IMR-90 (cell line): Measurements from ENCODE around the gene RADIL. TPM values are rescaled to one million over a fixed set of nuclear protein-coding genes. Genes with fewer than 3 reads are reported as not detected.

Source experiments
- ATAC-seq: fragments of 200-7000 bp; cut with Tn5 transposase; 2 replicates; pipeline ENCODE4 v1.9.1; 2020; ENCODE audit warnings: low read depth, mild to moderate bottlenecking, moderate library complexity
- BruUV-seq: library from RNA; stranded (reverse); fragments of 400-500 nt; replicated peaks from 2 replicates; lab custom pipeline; 2021; lab: Mats Ljungman, UMichigan
- CTCF ChIA-PET: fragments of 300-600 bp; formaldehyde crosslinking; extraction: SDS; loops from one replicate; lab custom pipeline; 2021; ENCODE audit warnings: antibody characterized with exemption; lab: Yijun Ruan, JAX
- POLR2A ChIA-PET: fragments of 300-600 bp; sonication (Branson Sonifier 250); formaldehyde crosslinking; loops from one replicate; lab custom pipeline; 2022; ENCODE audit warnings: antibody characterized with exemption; ENCODE audit not compliant: unreplicated experiment; lab: Charles Lee
- DNase-seq: peaks from one replicate; pipeline ENCODE4 v3.0.0; 2013
- H2AFZ ChIP-seq: replicated peaks from 2 replicates; pipeline ENCODE3; 2013; ENCODE audit warnings: low read length, mild to moderate bottlenecking; ENCODE audit not compliant: poor library complexity
- H2AK5ac ChIP-seq: 2 replicates; pipeline ENCODE4 v1.6.1; 2013; ENCODE audit warnings: low read depth, low read length, inconsistent platforms
- H2AK9ac ChIP-seq: replicated peaks from 2 replicates; pipeline ENCODE3; 2013; ENCODE audit warnings: mild to moderate bottlenecking, low read depth, low read length, moderate library complexity; ENCODE audit not compliant: poor library complexity
- H2BK120ac ChIP-seq: 2 replicates; pipeline ENCODE4 v1.6.1; 2013; ENCODE audit warnings: low read depth, low read length, inconsistent platforms
- H2BK15ac ChIP-seq: 3 replicates; pipeline ENCODE4 v1.6.1; 2013; ENCODE audit warnings: low read depth, low read length, inconsistent platforms
- H2BK20ac ChIP-seq: 2 replicates; pipeline ENCODE4 v1.6.1; 2013; ENCODE audit warnings: low read depth, mild to moderate bottlenecking, inconsistent platforms, low read length, moderate library complexity
- H2BK5ac ChIP-seq: 2 replicates; pipeline ENCODE4 v1.6.1; 2013; ENCODE audit warnings: mild to moderate bottlenecking, low read depth, low read length, inconsistent platforms; ENCODE audit not compliant: poor library complexity, severe bottlenecking
- H3K14ac ChIP-seq: replicated peaks from 2 replicates; pipeline ENCODE4 v1.6.1; 2013; ENCODE audit warnings: low read depth, low read length, inconsistent platforms
- H3K18ac ChIP-seq: 2 replicates; pipeline ENCODE4 v1.6.1; 2013; ENCODE audit warnings: low read depth, low read length, control low read depth
- H3K23ac ChIP-seq: 2 replicates; pipeline ENCODE4 v1.6.1; 2013; ENCODE audit warnings: low read depth, low read length, inconsistent platforms
- H3K27ac ChIP-seq: 2 replicates; pipeline ENCODE4 v1.5.1; 2013; ENCODE audit warnings: mild to moderate bottlenecking, control low read depth, low read length; ENCODE audit not compliant: insufficient read depth
- H3K27me3 ChIP-seq: 2 replicates; pipeline ENCODE4 v1.6.1; 2013; ENCODE audit warnings: low read length; ENCODE audit not compliant: control insufficient read depth, insufficient read depth
- H3K36me3 ChIP-seq: 2 replicates; pipeline ENCODE4 v1.6.1; 2013; ENCODE audit warnings: low read length, mixed read lengths; ENCODE audit not compliant: control insufficient read depth, insufficient read depth
- H3K4ac ChIP-seq: 2 replicates; pipeline ENCODE4 v1.6.1; 2013; ENCODE audit warnings: low read depth, low read length, inconsistent platforms
- H3K4me1 ChIP-seq: 2 replicates; pipeline ENCODE4 v1.6.1; 2013; ENCODE audit warnings: low read length, mixed read lengths; ENCODE audit not compliant: control insufficient read depth, insufficient read depth
- H3K4me2 ChIP-seq: 2 replicates; pipeline ENCODE4 v1.6.1; 2013; ENCODE audit warnings: low read depth, mild to moderate bottlenecking, control low read depth, low read length, moderate library complexity
- H3K4me3 ChIP-seq: 2 replicates; pipeline ENCODE4 v1.5.1; 2013; ENCODE audit warnings: low read depth, mild to moderate bottlenecking, control low read depth, low read length, moderate library complexity; ENCODE audit not compliant: insufficient read depth
- H3K56ac ChIP-seq: 2 replicates; pipeline ENCODE4 v1.6.1; 2013; ENCODE audit warnings: low read length, inconsistent platforms; ENCODE audit not compliant: insufficient read depth; ENCODE audit errors: extremely low read depth
- H3K79me1 ChIP-seq, 2 experiments: 2 replicates each; pipeline ENCODE4 v1.6.1; 2013; ENCODE audit warnings: low read length in 2 of 2, inconsistent platforms in 1 of 2, low read depth in 1 of 2
- H3K9ac ChIP-seq: 2 replicates; pipeline ENCODE4 v1.6.1; 2013; ENCODE audit warnings: low read depth, low read length, control low read depth
- H3K9me1 ChIP-seq: 2 replicates; pipeline ENCODE4 v1.6.1; 2013; ENCODE audit warnings: low read length, inconsistent platforms; ENCODE audit not compliant: insufficient read depth
- H3K9me3 ChIP-seq: 2 replicates; pipeline ENCODE4 v1.6.1; 2013; ENCODE audit warnings: low read length; ENCODE audit not compliant: control insufficient read depth, insufficient read depth
- H4K20me1 ChIP-seq: 2 replicates; pipeline ENCODE4 v1.6.1; 2013; ENCODE audit warnings: low read length, inconsistent platforms; ENCODE audit not compliant: insufficient read depth
- H4K5ac ChIP-seq: 2 replicates; pipeline ENCODE4 v1.6.1; 2013; ENCODE audit warnings: mild to moderate bottlenecking, low read depth, low read length, control low read depth
- H4K8ac ChIP-seq, 2 experiments: 2 replicates each; pipeline ENCODE4 v1.6.1; 2013; ENCODE audit warnings: low read depth in 2 of 2, low read length in 2 of 2, control low read depth in 1 of 2, inconsistent platforms in 1 of 2
- H4K91ac ChIP-seq: 2 replicates; pipeline ENCODE4 v1.6.1; 2013; ENCODE audit warnings: low read depth, low read length, inconsistent platforms; ENCODE audit not compliant: insufficient read depth
- BHLHE40 ChIP-seq: fragments of 150-350 bp; IDR thresholded peaks from 2 replicates; pipeline ENCODE4 v1.6.1; 2016; ENCODE audit warnings: mild to moderate bottlenecking, low read depth, low read length
- CEBPB ChIP-seq: IDR thresholded peaks from 2 replicates; pipeline ENCODE4 v1.6.1; 2012; ENCODE audit warnings: low read depth, low read length, improper control_type of control experiment
- CHD1 ChIP-seq: IDR thresholded peaks from 2 replicates; pipeline ENCODE4 v1.6.1; 2012; ENCODE audit warnings: low read depth, low read length, improper control_type of control experiment
- ELK1 ChIP-seq: fragments of 150-350 bp; IDR thresholded peaks from 2 replicates; pipeline ENCODE4 v1.6.1; 2016; ENCODE audit warnings: low read depth, mild to moderate bottlenecking, low read length, moderate library complexity, borderline replicate concordance
- FOS ChIP-seq: fragments of 150-350 bp; IDR thresholded peaks from 2 replicates; pipeline ENCODE4 v1.6.1; 2016; ENCODE audit warnings: low read depth, low read length
- MAFK ChIP-seq: IDR thresholded peaks from 2 replicates; pipeline ENCODE4 v1.6.1; 2012; ENCODE audit warnings: low read depth, low read length, improper control_type of control experiment
- NFE2L2 ChIP-seq: fragments of 150-350 bp; IDR thresholded peaks from 2 replicates; pipeline ENCODE4 v1.6.1; 2016; ENCODE audit warnings: low read depth, mild to moderate bottlenecking, low read length
- POLR2A ChIP-seq: IDR thresholded peaks from 2 replicates; pipeline ENCODE4 v1.6.1; 2012; ENCODE audit warnings: mild to moderate bottlenecking, low read depth, low read length
- RAD21 ChIP-seq: IDR thresholded peaks from 2 replicates; pipeline ENCODE4 v1.6.1; 2012; ENCODE audit warnings: low read length, improper control_type of control experiment
- RCOR1 ChIP-seq: IDR thresholded peaks from 2 replicates; pipeline ENCODE4 v1.6.1; 2012; ENCODE audit warnings: mild to moderate bottlenecking, low read length, improper control_type of control experiment; ENCODE audit not compliant: insufficient replicate concordance
- RFX5 ChIP-seq: IDR thresholded peaks from 2 replicates; pipeline ENCODE4 v1.8.0; 2012; ENCODE audit warnings: low read depth, mild to moderate bottlenecking, low read length, moderate library complexity
- USF2 ChIP-seq: fragments of 150-350 bp; IDR thresholded peaks from 2 replicates; pipeline ENCODE4 v1.6.1; 2017; ENCODE audit warnings: mild to moderate bottlenecking, antibody characterized with exemption, low read length, low read depth
- WGBS, 2 experiments: methylation state at CpG; one replicate each; pipeline versions ENCODE4 v1.1.5 to v1.1.7; 2013; ENCODE audit warnings: missing lambda C conversion rate in 2 of 2; ENCODE audit not compliant: insufficient read length in 1 of 2; ENCODE audit errors: extremely low coverage in 2 of 2; 5-methylcytosine and 5-hydroxymethylcytosine counted together
- dilution Hi-C: fragments of 300-500 bp; cut with HindIII; formaldehyde crosslinking; loops from one replicate; pipeline ENCODE4 v1.14.3; 2018; ENCODE audit warnings: low sequenced_read_pairs; ENCODE audit not compliant: unreplicated experiment
- in situ Hi-C: fragments of 300-500 bp; cut with MboI; formaldehyde crosslinking; loops from 3 replicates; pipeline ENCODE4 v1.14.3; 2019; ENCODE audit warnings: low sequenced_read_pairs, inconsistent platforms, mixed read lengths
- intact Hi-C: fragments of 100-400 bp; cut with micrococcal nuclease; formaldehyde crosslinking; loops from 2 replicates; pipeline ENCODE4 v1.10.0; 2022
- polyA plus RNA-seq, 3 experiments: library from polyadenylated mRNA; depleted of rRNA; stranded (reverse); fragments of >200 nt; gene quantifications; 2 replicates each; pipeline ENCODE4 v1.2.3, GENCODE V29; 2012; ENCODE audit warnings: low replicate concordance in 1 of 3
- total RNA-seq: library from RNA; depleted of rRNA; stranded (reverse); fragments of >200 nt; gene quantifications from 2 replicates; pipeline ENCODE4 v1.2.3, GENCODE V29; 2012

RADIL gene
- total and polyA plus RNA-seq, 2 of the 4 experiments (the other 2 are of a cell fraction) = 0.18 to 0.48 TPM

GRCh38 chr7:4832711-4833110, 50.8 kb downstream of the RADIL start:
- no peak overlapping the region for H4K91ac ChIP-seq
- H3K27ac ChIP-seq = no peak overlapping the region
- H3K4ac ChIP-seq = no peak overlapping the region
- H2BK120ac ChIP-seq = no peak overlapping the region
- no peak overlapping the region for H2BK5ac ChIP-seq
- H2BK20ac ChIP-seq = no peak overlapping the region
- ATAC-seq (no peak), DNase-seq (no peak)
- no peak overlapping the region for H2AK9ac ChIP-seq
- no peak overlapping the region for H2AFZ ChIP-seq
- H3K9me1 ChIP-seq = no peaks in the 10 kb centered on the region
- no peak overlapping the region for H2AK5ac ChIP-seq
- no peak overlapping the region for H3K14ac ChIP-seq
- H3K27me3 ChIP-seq = 0 out of 2 replicates have a peak, but pooled peaks cover 1% of the 10 kb centered on the region
- H3K36me3 ChIP-seq = no peaks in the 10 kb centered on the region
- H2BK15ac ChIP-seq = no peak overlapping the region
- no peak overlapping the region for H3K4me2 ChIP-seq
- BruUV-seq = no TSS peak
- WGBS, 2 experiments = 97% methylated on average over 10 of the region's 16 CpGs; no CpG with 5 or more reads in 1 of the 2 experiments
- dilution Hi-C loops = no loop called here
- H3K18ac ChIP-seq = no peak overlapping the region
- TF ChIP-seq MAFK = no peak
- TF ChIP-seq NFE2L2 = no peak
- no peak for TF ChIP-seq CHD1
- no peak for TF ChIP-seq CEBPB
- TF ChIP-seq BHLHE40 = no peak
- no peak for TF ChIP-seq RFX5
- TF ChIP-seq RCOR1 = no peak
- TF ChIP-seq RAD21 = no peak
- TF ChIP-seq FOS = no peak
- no peak for TF ChIP-seq USF2
- no peak for TF ChIP-seq POLR2A
- TF ChIP-seq ELK1 = no peak
- CTCF ChIA-PET = no interaction called here
- no peaks in the 10 kb centered on the region for H4K20me1 ChIP-seq
- no peaks in the 10 kb centered on the region for H3K4me1 ChIP-seq
- H4K8ac ChIP-seq = no peak overlapping the region
- no peak overlapping the region for H4K5ac ChIP-seq
- POLR2A ChIA-PET = no interaction called here
- intact Hi-C loops = no loop called here
- in situ Hi-C loops = no loop called here
- H3K23ac ChIP-seq = no peak overlapping the region
- H3K56ac ChIP-seq = no peak overlapping the region
- H3K4me3 ChIP-seq = no peak overlapping the region
- H3K9ac ChIP-seq = no peak overlapping the region
- no peaks in the 10 kb centered on the region for H3K9me3 ChIP-seq
- H3K79me1 ChIP-seq = no peaks in the 10 kb centered on the region
